Activated CD4-positive, alpha-beta T cell treated with anti-CD3 and anti-CD28 coated beads for 48 hours (primary cell): Measurements from ENCODE around the gene ZNF497.

Experiments used
- DNase-seq: peaks from one replicate; pipeline ENCODE4 v3.0.0-alpha.2; 2020

The ZNF497 gene

GRCh38 chr19:58346961-58347929 lies 15.3 kb downstream of the ZNF497 start:
- DNase-seq: peak; percentile 75

- no peak for DNase-seq
Observed at GRCh38 chr19:58345558-58345957, 17.0 kb downstream of the ZNF497 start.

DNA sequence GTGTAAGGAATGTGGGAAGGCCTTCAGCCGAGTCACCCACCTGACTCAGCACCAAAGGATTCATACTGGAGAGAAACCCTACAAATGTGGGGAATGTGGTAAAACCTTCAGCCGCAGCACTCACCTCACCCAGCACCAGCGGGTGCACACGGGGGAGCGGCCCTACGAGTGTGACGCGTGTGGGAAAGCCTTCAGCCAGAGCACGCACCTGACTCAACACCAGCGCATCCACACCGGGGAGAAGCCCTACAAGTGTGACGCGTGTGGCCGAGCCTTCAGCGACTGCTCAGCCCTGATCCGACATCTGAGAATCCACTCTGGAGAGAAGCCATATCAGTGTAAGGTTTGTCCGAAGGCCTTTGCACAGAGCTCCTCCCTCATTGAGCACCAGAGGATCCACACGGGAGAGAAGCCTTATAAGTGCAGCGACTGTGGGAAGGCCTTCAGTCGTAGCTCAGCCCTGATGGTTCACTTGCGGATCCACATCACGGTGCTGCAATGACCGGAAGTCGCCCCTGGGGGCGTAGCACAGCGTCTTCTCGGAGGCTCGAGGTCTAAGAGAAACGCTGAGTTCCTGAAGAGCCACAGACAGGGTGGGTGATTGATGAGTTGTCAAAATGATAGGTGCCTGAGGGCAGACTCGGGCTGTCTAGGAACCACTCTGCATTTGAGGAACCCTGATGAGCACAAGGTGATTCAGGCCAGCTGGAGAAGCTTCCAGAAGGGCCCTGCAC lies 23.6 kb downstream of the ZNF497 start:
- DNase-seq: no peak

DNA sequence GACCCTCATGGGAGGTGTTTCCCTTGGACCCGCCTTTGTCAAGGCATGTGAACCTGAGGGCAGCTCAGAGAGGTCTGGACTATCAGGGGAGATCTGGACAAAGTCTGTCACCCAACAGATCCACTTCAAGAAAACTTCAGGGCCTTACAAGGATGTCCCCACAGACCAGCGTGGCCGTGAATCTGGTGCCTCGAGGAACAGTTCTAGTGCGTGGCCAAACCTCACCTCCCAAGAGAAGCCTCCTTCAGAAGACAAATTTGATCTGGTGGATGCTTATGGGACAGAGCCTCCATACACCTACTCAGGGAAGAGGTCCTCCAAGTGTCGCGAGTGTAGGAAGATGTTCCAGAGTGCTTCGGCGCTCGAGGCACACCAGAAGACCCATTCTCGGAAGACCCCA lies 24.2 kb downstream of the ZNF497 start:
- DNase-seq: no peak

- no peak for DNase-seq
Observed at GRCh38 chr19:58336820-58337219, 25.7 kb downstream of the ZNF497 start.

GRCh38 chr19:58336216-58336615 lies 26.3 kb downstream of the ZNF497 start:
- no peak for DNase-seq

DNA sequence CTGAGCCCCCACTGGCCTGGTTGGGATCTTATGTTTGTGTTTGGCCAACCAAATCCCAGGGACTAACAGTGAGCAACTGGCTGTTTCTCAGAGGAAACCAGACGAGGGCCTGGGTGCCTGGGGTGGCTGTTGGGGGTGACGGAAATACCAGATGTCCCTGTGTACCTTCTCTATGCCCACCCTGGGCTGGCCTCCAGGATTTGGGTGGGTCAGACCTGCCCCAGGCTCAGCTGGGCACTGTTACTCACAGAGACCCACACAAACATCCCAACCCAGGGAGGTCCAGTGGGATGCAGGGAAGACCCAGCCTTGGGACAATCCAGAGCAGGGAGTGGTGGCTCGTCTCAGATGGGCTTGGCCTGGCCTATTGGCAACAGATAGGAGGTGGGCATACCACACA lies 26.9 kb downstream of the ZNF497 start:
- no peak for DNase-seq

DNA sequence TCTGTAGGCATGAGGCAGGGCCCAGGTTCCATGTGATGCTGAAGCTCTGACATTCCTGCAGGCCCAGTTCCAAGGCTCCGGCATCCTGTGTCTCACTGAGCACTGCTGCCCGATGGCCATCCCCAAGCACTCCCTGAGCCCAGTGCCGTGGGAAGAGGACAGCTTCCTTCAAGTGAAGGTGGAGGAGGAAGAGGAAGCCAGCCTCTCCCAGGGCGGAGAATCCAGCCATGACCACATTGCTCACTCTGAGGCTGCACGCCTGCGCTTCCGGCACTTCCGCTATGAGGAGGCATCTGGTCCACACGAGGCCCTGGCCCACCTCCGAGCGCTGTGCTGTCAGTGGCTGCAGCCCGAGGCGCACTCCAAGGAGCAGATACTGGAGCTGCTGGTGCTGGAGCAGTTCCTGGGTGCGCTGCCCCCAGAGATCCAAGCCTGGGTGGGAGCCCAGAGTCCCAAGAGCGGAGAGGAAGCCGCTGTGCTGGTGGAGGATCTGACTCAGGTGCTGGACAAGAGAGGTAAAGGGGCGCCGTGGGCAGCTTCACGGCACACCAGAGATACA lies 27.8 kb downstream of the ZNF497 start:
- DNase-seq: no peak

DNA sequence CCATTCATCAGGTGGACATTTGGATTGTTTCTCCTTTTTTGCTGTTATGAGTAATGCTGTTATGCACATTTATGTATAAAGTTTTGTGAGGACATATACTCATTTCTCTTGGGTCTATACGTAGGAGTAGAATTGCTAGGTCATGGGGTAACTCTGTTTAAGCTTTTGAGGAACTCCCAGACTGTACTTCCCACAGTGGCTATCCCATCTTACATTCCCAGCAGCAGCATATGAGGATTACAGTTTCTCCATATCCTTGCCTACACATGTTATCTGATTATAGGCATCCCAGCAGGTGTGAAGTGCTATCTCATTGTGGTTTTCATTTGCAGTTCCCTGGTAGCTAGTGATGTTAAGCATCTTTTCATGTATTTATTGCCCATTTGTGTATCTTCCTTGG lies 29.9 kb downstream of the ZNF497 start:
- DNase-seq: no peak

- no peak for DNase-seq
Observed at GRCh38 chr19:58330458-58330857, 32.1 kb downstream of the ZNF497 start.

DNA sequence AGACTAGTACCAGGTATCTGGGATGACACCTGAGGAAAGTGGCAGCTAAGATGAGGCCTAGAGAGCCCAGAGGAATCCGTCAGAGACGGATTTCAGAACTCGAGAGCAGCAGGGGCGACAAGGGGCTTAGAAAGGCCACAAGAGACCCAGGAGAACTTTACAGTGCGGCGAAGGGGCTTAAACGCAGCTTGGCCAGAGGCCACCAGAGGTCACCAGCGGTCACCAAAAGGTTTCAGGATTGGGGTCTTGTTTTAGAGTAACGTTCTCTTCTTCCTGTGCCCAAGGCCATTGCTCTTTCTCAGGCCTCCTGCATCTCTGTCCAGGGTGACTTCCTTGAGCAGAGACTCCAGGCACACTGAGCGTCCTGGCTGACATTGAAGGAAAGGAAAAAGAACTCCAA lies 33.6 kb downstream of the ZNF497 start:
- DNase-seq: peak; percentile 28

DNA sequence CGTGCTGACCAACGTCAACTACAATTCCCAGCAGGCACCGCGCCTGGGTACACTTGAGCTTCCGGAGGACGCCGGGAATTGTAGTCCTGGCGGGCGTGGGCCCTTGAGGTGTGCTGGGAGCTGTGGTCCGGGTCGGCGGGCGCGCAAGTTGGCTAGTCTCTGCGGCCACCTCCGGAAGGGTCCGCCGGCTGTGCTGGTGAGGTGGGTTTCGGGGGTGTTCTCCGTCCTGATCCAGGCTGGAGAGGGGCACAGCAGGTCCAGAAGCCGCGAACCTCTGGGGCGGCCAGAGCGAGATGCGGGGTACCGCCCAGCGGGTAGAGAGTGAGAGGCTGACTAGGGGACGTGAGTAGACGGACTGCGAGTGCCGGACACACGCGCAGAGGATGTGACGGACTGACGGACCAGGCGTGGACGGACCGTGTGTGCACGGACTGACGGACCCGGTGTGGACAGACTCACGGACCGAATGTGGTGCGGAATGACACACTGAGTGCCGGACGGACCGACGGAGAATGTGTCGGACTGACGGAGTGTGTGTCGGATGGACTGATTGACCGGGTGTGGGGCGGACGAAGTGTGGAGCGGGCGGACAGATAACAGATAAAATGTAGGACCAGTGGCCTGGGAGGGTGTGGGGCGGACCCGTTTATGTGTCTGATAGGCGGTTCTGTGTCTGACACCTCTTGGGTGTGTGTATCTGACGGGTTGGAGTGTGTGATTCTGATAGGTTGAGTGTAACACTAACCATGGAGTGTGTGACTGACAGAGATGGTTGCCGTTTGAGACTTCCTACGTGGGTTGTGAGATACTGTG lies 35.4 kb downstream of the ZNF497 start, which contains the start of gene ZSCAN22:
ZSCAN22 (plus strand) TSS at position 81 of the 813 bp plus-strand sequence. CDS start 7,809 bp downstream, outside the sequence.
- peak; percentile 95 for DNase-seq

DNA sequence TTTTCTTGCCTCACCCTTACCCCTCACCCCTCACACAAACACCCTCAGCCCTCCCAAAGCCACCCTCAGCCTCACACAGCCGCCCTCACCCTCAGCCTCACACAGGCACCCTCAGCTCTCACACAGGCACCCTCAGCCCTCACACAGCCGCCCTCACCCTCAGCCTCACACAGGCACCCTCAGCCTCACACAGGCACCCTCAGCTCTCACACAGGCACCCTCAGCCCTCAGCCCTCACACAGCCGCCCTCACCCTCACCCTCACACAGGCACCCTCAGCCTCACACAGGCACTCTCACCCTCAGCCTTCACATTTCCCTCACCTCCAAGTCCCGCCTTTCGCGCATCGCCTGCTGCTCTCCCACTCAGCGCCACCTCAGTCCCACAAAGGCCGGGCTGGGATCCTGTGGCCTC lies 36.0 kb downstream of the ZNF497 start:
- DNase-seq: no peak

- peak; percentile 26 for DNase-seq
Observed at GRCh38 chr19:58325311-58326022, 37.1 kb downstream of the ZNF497 start.

DNA sequence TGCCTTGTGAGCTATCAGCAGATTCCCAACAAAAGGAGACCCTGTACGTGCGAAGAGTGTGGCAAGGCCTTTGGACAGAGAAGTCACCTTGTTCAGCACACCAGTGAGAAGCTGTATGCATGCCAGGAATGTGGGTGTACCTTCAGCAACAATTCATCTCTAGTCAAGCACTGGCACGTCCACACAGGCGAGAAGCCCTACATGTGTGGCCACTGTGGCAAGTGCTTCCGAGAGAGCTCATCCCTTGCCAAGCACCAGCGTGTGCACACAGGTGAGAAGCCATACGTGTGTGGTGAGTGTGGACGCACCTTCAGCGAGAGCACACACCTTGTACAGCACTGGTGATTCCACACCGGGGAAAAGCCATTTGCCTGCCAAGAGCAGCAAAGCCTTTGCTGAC lies 43.3 kb downstream of the ZNF497 start:
- no peak for DNase-seq

DNA sequence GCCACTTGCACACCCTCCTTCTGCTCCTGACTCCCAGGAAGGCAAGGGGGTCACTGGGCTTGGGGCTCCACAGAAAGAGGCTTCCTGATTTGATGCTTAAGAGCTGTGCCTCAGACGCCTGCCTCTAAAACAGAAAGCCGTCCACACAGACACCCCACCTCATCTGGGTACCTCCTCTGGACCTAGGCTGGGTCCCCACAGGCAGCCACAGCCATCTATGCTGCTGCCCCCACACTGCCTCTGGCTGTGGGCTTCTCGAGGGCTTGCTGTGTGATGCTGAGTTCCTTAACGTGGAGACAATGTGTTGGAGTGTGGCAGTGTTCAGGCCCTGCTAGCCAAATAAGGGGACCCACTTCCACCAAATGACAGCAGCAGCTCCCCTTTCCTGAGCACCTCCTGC lies 44.3 kb downstream of the ZNF497 start:
- no peak for DNase-seq

GRCh38 chr19:58317476-58318072 lies 45.0 kb downstream of the ZNF497 start:
- no peak for DNase-seq

DNA sequence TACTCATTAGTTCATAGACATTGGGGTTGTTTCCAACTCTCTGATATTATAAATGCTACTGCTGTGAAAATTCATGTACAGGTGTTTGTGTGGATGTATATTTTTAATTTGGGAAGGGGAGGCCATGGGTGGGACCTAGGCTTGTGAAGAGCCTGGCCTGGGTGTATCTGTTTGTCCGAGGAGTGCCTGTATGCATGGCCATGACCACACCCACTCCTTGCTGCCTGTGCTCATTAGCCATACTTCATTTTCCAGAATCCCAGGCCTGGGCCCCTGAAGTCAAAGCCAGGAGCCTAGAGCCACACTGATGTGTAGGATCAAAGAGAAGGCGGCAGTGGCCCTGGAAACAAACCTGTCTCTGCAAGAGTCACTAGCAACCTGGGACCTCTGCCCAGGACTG lies 47.0 kb downstream of the ZNF497 start:
- no peak for DNase-seq

GRCh38 chr19:58311345-58311865 lies 51.1 kb downstream of the ZNF497 start:
- DNase-seq: no peak

DNA sequence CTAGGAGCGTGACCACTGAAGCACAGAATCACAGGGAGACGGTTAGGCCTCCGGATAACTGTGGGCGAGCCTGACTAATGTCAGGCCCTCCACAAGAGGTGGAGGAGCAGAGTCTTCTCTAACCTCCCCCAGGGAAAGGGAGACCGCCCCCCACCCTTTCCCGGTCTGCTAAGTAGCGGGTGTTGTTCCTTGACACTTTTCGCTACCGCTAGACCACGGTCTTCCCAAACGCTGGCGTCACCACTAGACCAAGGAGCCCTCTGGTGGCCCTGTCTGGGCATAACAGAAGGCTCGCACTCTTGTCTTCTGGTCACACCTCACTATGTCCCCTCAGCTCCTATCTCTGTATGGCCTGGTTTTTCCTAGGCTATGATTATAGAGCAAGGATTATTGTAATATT lies 51.9 kb downstream of the ZNF497 start:
- DNase-seq: peak; percentile 27

- DNase-seq: no peak
Observed at GRCh38 chr19:58307736-58308135, 54.8 kb downstream of the ZNF497 start.
